NCI-H1092 (cell line): ENCODE measurements around the gene UBASH3A.

Experiments
- DNase-seq: peaks from one replicate; lab custom pipeline; 2025; lab: John Stamatoyannopoulos, UW

Gene UBASH3A

DNA sequence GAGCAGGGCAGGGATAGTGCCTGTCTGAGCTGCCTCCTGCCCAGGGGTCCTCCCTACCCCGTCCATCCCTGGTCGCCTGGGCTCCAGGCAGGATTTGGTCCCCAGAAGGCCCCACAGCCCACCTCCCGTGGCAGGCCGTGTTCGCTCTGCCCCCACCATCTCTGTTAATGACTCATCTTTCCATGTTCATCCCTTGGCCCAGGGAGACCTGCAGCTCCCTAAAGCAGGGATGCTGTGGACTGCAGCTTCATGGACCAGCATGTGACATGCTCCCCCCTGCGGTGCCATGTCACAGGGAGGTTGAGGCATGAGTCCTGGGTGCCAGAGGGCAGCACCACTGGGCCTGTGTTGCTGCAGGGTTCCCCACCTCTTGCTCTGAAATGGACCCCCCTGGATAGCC, 26.8 kb downstream of the UBASH3A start:
- no peak for DNase-seq

- DNase-seq: no peak
Observed at GRCh38 chr21:42431196-42431595, 27.5 kb downstream of the UBASH3A start.

DNA sequence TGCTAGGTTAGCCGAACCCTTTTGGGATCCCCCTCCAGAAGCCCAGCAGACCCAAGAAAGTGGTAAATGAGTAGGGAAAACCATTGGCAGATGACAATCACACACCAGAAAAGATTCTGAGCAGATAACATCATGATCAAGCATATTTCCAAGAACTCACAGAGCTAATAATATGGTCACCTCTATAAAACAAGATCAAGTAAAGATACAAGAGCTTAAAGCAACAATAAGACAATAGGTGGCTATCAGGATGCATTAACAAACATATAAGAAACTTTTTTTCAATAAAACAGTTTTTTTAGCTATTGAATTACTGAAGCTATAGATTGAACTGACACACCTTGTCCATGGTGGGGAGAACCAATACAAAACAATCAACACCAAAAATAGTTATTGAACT, 29.0 kb downstream of the UBASH3A start:
- DNase-seq: no peak

GRCh38 chr21:42433946-42434551, 30.3 kb downstream of the UBASH3A start:
- DNase-seq: no peak

GRCh38 chr21:42434884-42435283, 31.2 kb downstream of the UBASH3A start:
- no peak for DNase-seq

- DNase-seq: no peak
Observed at GRCh38 chr21:42435401-42435800, 31.7 kb downstream of the UBASH3A start.

DNA sequence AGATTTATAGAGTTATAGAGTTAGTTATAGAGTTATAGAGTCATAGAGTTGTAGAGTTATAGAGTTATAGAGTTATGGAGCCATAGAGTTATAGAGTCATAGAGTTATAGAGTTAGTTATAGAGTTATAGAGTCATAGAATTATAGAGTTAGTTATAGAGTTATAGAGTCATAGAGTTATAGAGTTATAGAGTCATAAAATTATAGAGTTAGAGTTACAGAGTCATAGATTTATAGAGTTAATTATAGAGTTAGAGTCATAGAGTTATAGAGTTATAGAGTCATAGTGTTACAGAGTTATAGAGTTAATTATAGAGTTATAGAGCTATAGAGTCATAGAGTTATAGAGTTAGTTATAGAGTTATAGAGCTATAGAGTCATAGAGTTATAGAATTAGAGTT, 32.1 kb downstream of the UBASH3A start:
- DNase-seq: no peak

DNA sequence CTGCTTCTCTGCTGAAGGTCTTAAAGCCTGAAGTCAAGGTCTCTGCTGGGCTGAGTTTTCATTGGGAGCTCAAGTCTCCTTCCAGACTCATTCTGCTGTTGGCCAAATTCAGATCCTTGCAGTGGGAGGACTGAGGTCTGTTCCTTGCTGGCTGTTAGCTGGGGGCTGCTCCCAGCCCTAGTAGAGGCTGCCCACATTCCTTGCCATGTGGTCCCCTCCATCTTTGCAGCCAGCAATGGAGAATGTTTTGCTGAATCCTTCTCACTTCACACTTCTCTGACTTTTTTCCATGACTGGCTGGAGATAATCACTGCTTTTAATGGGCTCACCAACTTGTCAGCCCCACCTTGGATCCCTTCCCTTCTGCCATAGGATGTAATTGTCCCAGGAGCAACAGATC, 33.2 kb downstream of the UBASH3A start:
- DNase-seq: no peak

GRCh38 chr21:42437786-42438185, 34.1 kb downstream of the UBASH3A start:
- DNase-seq: no peak

DNA sequence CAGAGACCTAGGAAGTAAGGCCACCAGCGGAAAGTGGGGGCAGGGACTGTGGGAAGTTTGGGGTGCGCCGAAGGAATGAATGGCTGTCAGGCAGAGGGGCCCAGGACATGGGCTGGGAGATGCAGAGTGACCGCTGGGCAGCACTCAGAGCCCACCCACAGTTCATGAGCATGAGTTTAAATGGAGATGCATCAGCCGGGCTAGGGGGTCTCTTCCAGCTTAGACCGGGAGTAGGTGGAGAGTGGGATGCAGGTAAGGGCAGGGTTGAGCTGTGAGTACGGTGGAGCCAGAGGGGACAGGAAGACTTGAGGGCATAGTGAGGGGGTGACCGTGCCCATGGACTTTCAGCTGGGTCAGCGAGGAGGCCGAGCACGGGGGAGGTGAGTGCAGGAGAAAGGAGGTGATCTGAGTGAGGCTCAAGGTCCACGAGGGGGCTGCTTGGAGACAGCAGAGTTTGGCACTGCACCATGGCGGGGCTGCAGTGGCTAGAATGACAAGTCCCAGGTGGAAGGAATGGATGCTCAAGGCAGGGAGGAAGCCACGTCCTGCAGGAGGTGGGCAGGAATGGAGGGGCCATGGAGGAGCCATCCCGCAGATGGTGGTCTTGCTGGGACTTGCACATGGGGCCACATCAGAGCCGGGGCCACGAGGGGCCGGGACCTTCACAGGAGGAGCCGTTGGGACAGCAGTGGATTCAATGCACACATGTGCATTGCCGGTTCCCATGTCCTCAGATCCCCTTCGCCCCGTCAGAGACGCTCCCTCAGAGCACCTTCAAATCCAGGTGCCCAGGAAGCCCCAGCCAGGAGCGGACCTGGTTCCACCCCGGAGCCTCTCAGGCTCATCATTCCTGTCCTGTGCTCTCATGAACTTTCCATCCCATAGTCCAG, 34.9 kb downstream of the UBASH3A start:
- no peak for DNase-seq

GRCh38 chr21:42439284-42440186, 35.8 kb downstream of the UBASH3A start:
- DNase-seq: no peak

- no peak for DNase-seq
Observed at GRCh38 chr21:42440187-42440792, 36.6 kb downstream of the UBASH3A start.

DNA sequence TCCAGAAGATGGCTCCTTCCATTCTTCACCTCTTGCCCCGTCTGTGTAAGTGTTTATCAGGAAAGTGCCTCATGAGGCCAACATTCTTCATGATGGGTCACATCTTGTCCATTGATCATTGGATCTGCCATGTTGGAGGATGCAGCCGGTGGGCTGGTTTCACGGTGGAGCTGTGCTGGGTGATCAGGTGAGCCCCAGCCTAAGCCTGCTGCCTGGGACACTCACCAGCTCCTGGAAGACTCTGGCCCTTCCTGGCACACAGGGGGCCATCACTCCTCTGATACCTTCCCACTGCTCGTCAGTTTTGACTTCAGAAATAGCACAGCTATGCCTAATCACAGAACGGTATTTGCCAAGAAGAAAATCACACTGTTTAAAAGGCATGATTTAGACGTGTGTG, 38.3 kb downstream of the UBASH3A start:
- no peak for DNase-seq

DNA sequence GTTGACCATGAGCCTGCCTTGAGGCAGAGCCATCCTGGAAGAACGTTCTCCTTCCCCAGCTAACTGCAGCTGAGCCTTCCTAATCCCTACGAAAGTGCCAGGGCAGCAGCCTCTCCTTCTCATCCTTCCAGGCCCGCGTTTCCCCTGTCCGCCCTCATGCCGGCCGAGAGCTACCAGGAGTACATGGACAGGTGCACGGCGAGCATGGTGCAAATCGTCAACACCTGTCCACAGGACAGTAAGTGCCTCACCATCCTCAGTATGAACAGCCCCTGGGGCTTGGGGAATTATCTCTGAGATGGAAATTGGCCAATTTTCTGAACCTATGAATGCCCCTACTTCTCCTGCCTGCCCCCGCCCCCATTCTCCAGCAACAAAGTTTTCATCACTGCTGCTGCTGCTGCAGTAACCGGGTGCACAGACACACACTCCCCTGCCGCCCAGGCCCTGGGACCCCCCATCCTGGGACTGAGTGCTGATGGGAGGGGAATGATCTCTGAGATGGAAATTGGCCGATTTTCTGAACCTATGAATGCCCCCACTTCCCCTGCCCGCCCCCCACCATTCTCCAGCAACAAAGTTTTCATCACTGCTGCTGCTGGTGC, 39.6 kb downstream of the UBASH3A start:
- DNase-seq: no peak

- no peak for DNase-seq
Observed at GRCh38 chr21:42443876-42444744, 40.4 kb downstream of the UBASH3A start.

- DNase-seq: no peak
Observed at GRCh38 chr21:42444745-42445059, 41.0 kb downstream of the UBASH3A start.

DNA sequence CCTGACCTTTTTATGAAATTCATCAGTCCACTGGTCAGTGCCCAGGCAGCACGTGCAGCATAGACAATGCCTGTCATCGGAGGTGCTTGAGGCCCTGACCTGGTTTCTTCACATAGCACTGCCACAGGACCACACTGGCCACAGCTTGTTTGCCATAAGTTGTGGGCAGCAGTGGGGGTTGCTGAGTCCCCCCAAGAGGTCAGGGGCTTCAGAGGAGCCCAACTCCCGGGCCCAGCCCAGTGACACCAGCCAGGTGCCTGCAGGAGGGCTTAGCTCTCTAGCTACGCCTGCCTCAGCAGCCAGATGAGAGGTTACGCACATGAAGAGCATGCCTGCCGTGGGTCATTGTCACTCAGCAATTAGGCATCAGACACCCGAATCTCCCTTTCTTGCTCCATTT, 41.6 kb downstream of the UBASH3A start:
- no peak for DNase-seq

DNA sequence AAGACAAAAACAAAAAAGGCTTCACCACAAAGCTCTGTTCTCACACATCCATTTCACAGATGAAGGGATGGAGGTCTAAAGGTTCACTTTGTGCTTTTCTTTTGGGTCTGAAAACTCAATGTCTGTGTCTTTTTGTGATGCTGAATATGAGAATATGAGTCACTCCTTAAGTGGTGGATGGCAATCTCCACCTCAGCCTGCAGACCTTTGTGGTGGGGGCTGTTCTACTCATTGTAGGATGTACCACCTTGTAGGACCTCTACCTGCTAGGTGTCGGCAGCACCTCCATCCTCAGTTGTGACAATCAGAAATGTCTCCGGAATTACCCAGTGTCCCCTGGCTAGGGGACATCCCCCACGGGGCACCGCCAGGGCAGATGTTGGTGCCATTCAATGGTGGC, 42.8 kb downstream of the UBASH3A start:
- no peak for DNase-seq

DNA sequence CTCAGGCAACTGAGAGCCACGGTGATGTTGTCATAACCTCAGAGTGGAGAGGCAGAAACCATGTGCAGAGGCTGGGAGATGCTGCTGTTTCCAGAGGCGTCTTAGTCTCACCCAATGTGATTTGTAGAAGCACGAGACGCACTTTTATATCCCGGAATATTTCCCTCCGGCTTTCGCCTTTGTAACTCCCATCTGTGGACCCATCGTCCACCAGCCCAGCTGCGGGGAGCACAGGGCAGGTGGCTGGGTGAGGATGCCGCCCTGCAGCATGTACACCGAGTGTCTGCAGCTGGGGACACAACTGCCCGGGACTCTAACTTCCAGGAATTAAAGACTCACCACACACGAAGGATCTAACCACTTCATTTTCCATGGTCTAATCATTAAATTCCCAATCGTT, 43.5 kb downstream of the UBASH3A start:
- no peak for DNase-seq

DNA sequence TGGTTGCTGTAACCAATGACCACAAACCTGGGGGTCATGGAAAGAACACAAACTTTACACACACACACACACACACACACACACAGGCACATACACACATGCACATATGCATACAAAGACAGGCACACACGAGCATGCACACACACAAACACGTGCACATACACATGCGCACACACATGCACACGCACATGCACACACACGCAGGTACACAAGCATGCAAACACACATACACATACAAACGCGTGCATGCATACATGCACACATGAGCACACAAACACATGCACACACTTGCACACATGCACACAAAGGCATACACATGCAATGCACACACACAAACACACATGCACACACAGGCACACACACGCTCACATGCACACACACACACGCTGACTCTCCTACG, 44.0 kb downstream of the UBASH3A start:
- DNase-seq: no peak

DNA sequence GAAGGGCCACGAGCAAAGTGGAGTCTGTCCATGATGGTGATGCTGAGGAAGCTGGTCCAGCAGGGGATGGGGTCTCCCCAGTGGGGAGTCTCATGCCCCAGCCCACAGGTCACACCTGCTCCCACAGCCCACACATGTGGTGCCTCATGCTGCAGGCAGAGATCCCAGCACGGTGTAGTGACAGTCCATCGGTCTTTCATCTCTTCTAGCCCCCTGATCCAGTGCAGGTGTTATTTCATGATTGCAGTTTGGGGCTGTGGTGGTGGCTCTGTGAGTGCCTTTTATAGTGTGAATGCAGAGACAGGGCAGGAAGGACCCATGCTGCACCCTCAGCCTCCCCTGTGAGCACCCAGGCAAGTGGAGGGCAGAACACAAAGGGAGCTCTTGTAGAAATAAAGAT, 45.0 kb downstream of the UBASH3A start:
- DNase-seq: no peak
